B cell (primary cell): ENCODE measurements around the gene SUSD3. TPM values are rescaled to one million over a fixed set of nuclear protein-coding genes. Genes with fewer than 3 reads are reported as not detected.
A peak's percentile ranks its signal among the peaks of the same experiment; 100 is the strongest.

Experiments used
- ATAC-seq: fragments of 200-7000 bp; cut with Tn5 transposase; one replicate; pipeline ENCODE4 v1.10.0; 2021; ENCODE audit warnings: low read depth, mild to moderate bottlenecking, moderate number of reproducible peaks, moderate library complexity
- CTCF ChIA-PET: fragments of 350-600 bp; sonication (Branson Sonifier 250); formaldehyde crosslinking; loops from one replicate; lab custom pipeline; 2021; ENCODE audit warnings: antibody characterized with exemption, inconsistent platforms; lab: Charles Lee
- POLR2A ChIA-PET: fragments of 350-600 bp; sonication (Branson Sonifier 250); formaldehyde crosslinking; loops from one replicate; lab custom pipeline; 2021; ENCODE audit warnings: antibody characterized with exemption; lab: Charles Lee
- DNase-seq: peaks from one replicate; pipeline ENCODE4 v3.0.0; 2013
- H2AFZ ChIP-seq: 2 replicates; pipeline ENCODE4 v1.6.1; 2012; ENCODE audit warnings: mild to moderate bottlenecking, low read depth, low read length; ENCODE audit not compliant: insufficient read depth, poor library complexity, severe bottlenecking
- H3K27ac ChIP-seq, 2 donors: 1 replicate in 1 of 2; 2 replicates in 1 of 2; pipeline ENCODE4 v1.5.1; 2012 to 2013; ENCODE audit warnings: low read length in 2 of 2, mild to moderate bottlenecking in 2 of 2, moderate library complexity in 1 of 2
- H3K27me3 ChIP-seq, 4 experiments: fragments of 200-600 bp in 1 of 4; sonication (generic) in 1 of 4; replicated peaks in 1 of 4; 1 replicate in 2 of 4; 2 replicates in 2 of 4; pipeline versions ENCODE4 v1.6.1 to v1.7.0; 2013 to 2016; ENCODE audit warnings: low read length in 3 of 4, mild to moderate bottlenecking in 2 of 4, mixed read lengths in 1 of 4, moderate library complexity in 1 of 4; ENCODE audit not compliant: insufficient read depth in 4 of 4, control insufficient read depth in 3 of 4; ENCODE audit errors: control extremely low read depth in 1 of 4
- H3K36me3 ChIP-seq, 2 experiments: replicated peaks in 1 of 2; 1 replicate in 1 of 2; 2 replicates in 1 of 2; pipeline versions ENCODE4 v1.6.1 to v1.7.1; 2013; ENCODE audit warnings: low read length in 1 of 2; ENCODE audit not compliant: insufficient read depth in 2 of 2, control insufficient read depth in 1 of 2; ENCODE audit errors: control extremely low read depth in 1 of 2, extremely low read depth in 1 of 2
- H3K4me1 ChIP-seq, 2 donors: fragments of 200-600 bp in 1 of 2; sonication (generic) in 1 of 2; 1 replicate in 1 of 2; 2 replicates in 1 of 2; pipeline versions ENCODE4 v1.5.1 to v1.6.1; 2013 to 2017; ENCODE audit warnings: low read length in 2 of 2; ENCODE audit not compliant: control insufficient read depth in 2 of 2, insufficient read depth in 2 of 2
- H3K4me2 ChIP-seq: replicated peaks from 2 replicates; pipeline ENCODE3; 2012; ENCODE audit warnings: mild to moderate bottlenecking, low read depth, low read length; ENCODE audit not compliant: poor library complexity, severe bottlenecking
- H3K4me3 ChIP-seq, 5 experiments: fragments of 200-600 bp in 1 of 5; sonication (generic) in 1 of 5; 1 replicate in 3 of 5; 2 replicates in 2 of 5; pipeline versions ENCODE4 v1.5.1 to v1.7.0; 2011 to 2016; ENCODE audit warnings: low read length in 4 of 5, mild to moderate bottlenecking in 4 of 5, low read depth in 2 of 5, control low read depth in 1 of 5, moderate library complexity in 1 of 5; ENCODE audit not compliant: insufficient read depth in 1 of 5; ENCODE audit errors: control extremely low read depth in 1 of 5, extremely low read depth in 1 of 5
- H3K79me2 ChIP-seq: fragments of 200-600 bp; sonication (generic); one replicate; pipeline ENCODE4 v1.6.0; 2016; ENCODE audit warnings: low read length; ENCODE audit not compliant: control insufficient read depth, insufficient read depth
- H3K9ac ChIP-seq: fragments of 200-600 bp; sonication (generic); 2 replicates; pipeline ENCODE4 v1.6.1; 2017; ENCODE audit warnings: mild to moderate bottlenecking, low read length, moderate library complexity
- H3K9me3 ChIP-seq, 3 donors: one replicate each; pipeline versions ENCODE4 v1.6.1 to v1.7.1; 2013; ENCODE audit warnings: low read length in 2 of 3; ENCODE audit not compliant: control insufficient read depth in 2 of 3, insufficient read depth in 1 of 3; ENCODE audit errors: control extremely low read depth in 1 of 3
- H4K20me1 ChIP-seq: 2 replicates; pipeline ENCODE4 v1.6.0; 2012; ENCODE audit warnings: mild to moderate bottlenecking, low read length; ENCODE audit not compliant: insufficient read depth, control insufficient read depth, poor library complexity, severe bottlenecking
- H3K27ac Mint-ChIP-seq: one replicate; pipeline ENCODE4 v1.8.0; 2021; ENCODE audit warnings: mixed read lengths
- H3K27me3 Mint-ChIP-seq: one replicate; pipeline ENCODE4 v1.8.0; 2021; ENCODE audit warnings: mixed read lengths
- H3K4me1 Mint-ChIP-seq: one replicate; pipeline ENCODE4 v1.8.0; 2021; ENCODE audit warnings: mixed read lengths
- H3K4me3 Mint-ChIP-seq: one replicate; pipeline ENCODE4 v1.8.0; 2021; ENCODE audit warnings: mixed read lengths
- H3K9me3 Mint-ChIP-seq: one replicate; pipeline ENCODE4 v1.8.0; 2022; ENCODE audit warnings: mixed read lengths; ENCODE audit not compliant: insufficient read depth
- CTCF ChIP-seq: fragments of 200-600 bp; IDR thresholded peaks from one replicate; pipeline ENCODE4 v1.8.0; 2022; ENCODE audit warnings: antibody characterized with exemption, mild to moderate bottlenecking
- EZH2 ChIP-seq: IDR thresholded peaks from 2 replicates; pipeline ENCODE4 v1.6.1; 2012; ENCODE audit warnings: borderline replicate concordance, low read depth, mild to moderate bottlenecking, moderate library complexity, low read length; ENCODE audit not compliant: insufficient read depth, poor library complexity, severe bottlenecking
- WGBS: methylation state at CpG from one replicate; pipeline ENCODE4 v1.1.5; 2013; ENCODE audit warnings: missing lambda C conversion rate; ENCODE audit not compliant: insufficient coverage; 5-methylcytosine and 5-hydroxymethylcytosine counted together
- intact Hi-C: fragments of 100-400 bp; cut with micrococcal nuclease; formaldehyde crosslinking; loops from one replicate; pipeline ENCODE4 v1.10.0; 2022
- polyA plus RNA-seq: library from polyadenylated mRNA; depleted of rRNA; stranded (reverse); fragments of >200 nt; gene quantifications from 2 replicates; pipeline ENCODE4 v1.2.3, GENCODE V29; 2012
- total RNA-seq, 2 donors: library from RNA; stranded (reverse); fragments of 120-200 nt in 1 of 2; gene quantifications; 1 replicate in 1 of 2; 2 replicates in 1 of 2; pipeline versions ENCODE4 v1.2.3 to v1.2.4, GENCODE V29; 2013 to 2022

Gene SUSD3
- total and polyA plus RNA-seq, 2 donors (not counting 1 experiment from before 2014, with no cell fraction given) = 41.0 to 85.0 TPM

DNA sequence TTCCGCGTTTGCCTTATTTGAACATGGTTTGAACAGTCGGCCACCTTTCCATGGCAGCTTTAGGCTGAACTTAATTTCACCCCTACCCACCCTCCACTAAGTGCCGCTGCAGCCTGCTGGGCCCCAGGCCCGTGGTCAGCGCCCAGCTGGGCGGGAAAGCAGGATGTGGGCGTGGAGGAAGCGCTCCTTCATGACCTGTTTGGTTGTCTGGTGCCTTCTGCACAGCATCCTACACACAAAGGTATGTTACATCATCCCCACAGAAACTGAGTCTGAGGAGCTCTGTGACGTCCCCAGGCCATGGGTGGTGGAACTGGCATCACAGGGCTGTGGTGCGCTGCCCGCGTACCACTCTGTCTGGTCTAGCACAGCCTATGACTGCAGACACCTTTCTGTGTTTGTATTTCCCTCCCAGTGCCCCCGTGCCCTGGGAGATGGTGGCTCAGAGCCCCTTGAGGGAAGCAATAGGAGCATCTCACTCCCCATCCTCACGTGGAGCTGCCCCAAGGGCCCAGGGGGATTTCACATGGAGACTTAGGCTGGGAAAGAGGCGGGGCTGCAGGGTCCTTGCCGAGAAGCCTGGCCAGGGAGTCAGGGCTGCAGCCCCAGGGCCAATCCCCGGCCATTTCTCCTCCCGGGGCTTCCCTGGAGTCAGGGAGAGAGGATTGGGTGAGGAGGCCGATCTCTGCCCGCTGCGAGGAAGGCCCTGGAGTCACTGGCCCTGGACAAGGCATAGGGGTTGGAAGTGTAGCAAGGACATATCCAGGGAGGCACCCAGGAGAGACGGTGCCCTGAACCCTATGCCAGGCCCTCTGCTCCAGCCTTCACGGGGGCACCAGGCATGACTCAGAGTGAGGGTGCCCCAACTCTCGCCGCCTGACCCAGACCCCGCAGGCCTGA is 37.5 kb upstream of the SUSD3 start:
- H3K9me3 ChIP-seq = no peaks in the 10 kb centered on the region
- no peak for ATAC-seq
- Mint-ChIP-seq H3K9me3 (no peaks in the 10 kb centered on the region), H3K4me1 (peaks cover 11% of the 10 kb centered on the region), H3K27me3 (no peaks in the 10 kb centered on the region), H3K27ac (no peak overlapping the region), H3K4me3 (no peak overlapping the region)
- H3K36me3 ChIP-seq = peaks cover 4 to 87% of the 10 kb centered on the region in 2 experiments
- no peak overlapping the region for H3K4me3 ChIP-seq
- TF ChIP-seq CTCF (no peak), EZH2 (no peak)
- H3K27ac ChIP-seq = no peak overlapping the region
- no peaks in the 10 kb centered on the region for H3K27me3 ChIP-seq
- peaks cover 32% of the 10 kb centered on the region for H4K20me1 ChIP-seq
- no peak overlapping the region for H2AFZ ChIP-seq
- no peaks in the 10 kb centered on the region for H3K79me2 ChIP-seq
- no peaks in the 10 kb centered on the region for H3K4me1 ChIP-seq
- intact Hi-C loops = no loop called here
- H3K4me2 ChIP-seq = no peak overlapping the region
- no peak overlapping the region for H3K9ac ChIP-seq
- 91% methylated on average over 19 of the region's 27 CpGs for WGBS
- ChIA-PET CTCF (interaction anchor here (1.4 kb wide), 1 partner anchor 18 kb away, joined by 6 read pairs; no protein-coding TSS in a partner anchor), POLR2A (no interaction called here)
- DNase-seq = no peak

DNA sequence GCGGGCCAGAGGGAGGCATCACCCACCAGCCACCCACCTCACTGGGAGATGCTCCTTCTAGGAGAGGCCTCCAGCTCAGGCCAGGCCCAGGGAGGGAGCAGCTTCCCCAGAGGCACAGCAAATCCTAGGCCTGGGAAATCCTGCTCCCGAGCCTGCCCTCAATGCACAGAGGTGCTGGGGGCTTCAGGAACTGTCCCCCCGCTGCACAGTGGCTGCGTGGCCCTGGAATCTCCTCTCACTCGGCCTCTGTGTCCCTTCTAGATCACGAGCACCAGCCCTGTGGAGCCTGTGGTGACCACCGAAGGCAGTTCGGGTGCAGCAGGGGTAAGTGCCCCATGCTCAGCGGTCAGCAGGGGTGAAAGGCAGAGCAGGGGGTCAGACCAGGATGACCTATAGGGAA is 36.4 kb upstream of the SUSD3 start:
- Histone ChIP-seq H3K27me3 (no peaks in the 10 kb centered on the region), H3K4me3 (no peak overlapping the region), H3K79me2 (no peaks in the 10 kb centered on the region), H2AFZ (no peak overlapping the region), H3K36me3 (peaks cover 4 to 92% of the 10 kb centered on the region in 2 experiments), H3K9ac (no peak overlapping the region), H4K20me1 (peaks cover 32% of the 10 kb centered on the region), H3K27ac (no peak overlapping the region), H3K4me2 (no peak overlapping the region), H3K4me1 (peaks cover 4 to 9% of the 10 kb centered on the region in 2 donors), H3K9me3 (no peaks in the 10 kb centered on the region)
- H3K27me3 Mint-ChIP-seq = no peaks in the 10 kb centered on the region
- no peak for TF ChIP-seq CTCF
- TF ChIP-seq EZH2 = no peak
- DNase-seq (no peak), ATAC-seq (no peak)
- POLR2A ChIA-PET = no interaction called here
- no peak overlapping the region for H3K4me3 Mint-ChIP-seq
- H3K4me1 Mint-ChIP-seq = peaks cover 20% of the 10 kb centered on the region
- CTCF ChIA-PET = no interaction called here
- H3K27ac Mint-ChIP-seq = peak overlapping the region; percentile 6
- no peaks in the 10 kb centered on the region for H3K9me3 Mint-ChIP-seq
- WGBS = 98% methylated on average over 9 of the region's 9 CpGs
- intact Hi-C loops = no loop called here
